Fibroblast of skin of right quadriceps (primary cell): Measurements from ENCODE around the gene METAP2.

Experiments used
- DNase-seq: peaks from one replicate; pipeline ENCODE4 v3.0.0-alpha.2; 2013

Gene METAP2

DNA sequence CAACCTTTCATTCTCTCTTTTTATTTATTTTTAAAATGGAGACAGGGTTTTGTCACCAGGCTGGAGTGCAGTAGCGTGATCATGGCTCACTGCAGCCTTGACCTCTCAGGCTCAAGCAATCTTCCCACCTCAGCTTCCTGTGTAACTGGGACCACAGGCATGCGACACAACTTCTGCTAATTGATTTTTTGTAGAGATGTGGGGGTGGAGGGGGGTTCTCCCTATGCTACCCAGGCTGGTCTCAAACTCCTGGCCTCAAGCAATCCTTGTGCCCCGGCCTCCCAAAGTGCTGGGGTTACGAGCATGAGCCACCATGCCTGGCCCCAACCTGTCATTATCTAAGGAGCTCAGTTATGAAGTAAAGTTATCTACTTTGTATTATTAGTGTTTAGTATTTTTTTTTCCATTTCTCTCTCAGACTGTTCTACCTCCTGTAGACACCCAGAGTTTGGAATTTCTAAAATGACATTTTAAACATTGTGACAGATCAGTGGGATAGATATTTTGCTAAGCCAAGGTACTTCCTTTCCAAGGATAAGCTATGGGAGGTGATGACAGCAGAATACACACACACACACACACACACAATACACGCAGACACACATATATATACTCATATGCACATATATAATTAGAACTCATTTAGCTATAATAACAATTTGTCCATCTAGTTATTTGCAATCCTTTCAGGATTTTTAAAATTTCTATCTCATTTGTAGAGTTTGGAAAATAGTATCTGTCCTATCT is 79.4 kb downstream of the METAP2 start:
- DNase-seq, result no peak

DNA sequence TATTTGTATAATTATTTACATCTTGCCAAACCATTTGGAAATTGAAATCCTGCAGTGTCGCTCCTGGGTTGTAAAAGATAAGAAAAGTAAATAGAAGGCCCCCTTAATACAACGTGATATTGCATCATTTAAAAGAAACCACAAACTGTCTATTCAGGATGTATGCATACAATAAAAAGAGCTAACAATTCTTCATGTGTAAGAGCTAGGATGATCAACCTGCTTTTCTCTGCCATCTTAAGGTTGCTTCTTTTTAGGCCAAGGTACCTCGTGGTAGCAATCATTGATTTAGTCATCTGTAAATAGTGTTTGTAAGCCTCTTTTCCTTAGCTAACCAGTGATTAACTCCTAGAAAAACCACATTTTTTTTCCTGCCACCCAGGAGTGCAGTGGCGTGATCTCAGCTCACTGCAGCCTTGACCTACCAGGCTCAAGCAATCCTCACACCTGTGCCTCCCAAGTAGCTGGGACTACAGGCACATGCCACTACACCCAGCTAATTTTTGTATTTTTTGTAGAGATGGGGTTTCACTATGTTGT is 80.7 kb downstream of the METAP2 start:
- no peak for DNase-seq

DNA sequence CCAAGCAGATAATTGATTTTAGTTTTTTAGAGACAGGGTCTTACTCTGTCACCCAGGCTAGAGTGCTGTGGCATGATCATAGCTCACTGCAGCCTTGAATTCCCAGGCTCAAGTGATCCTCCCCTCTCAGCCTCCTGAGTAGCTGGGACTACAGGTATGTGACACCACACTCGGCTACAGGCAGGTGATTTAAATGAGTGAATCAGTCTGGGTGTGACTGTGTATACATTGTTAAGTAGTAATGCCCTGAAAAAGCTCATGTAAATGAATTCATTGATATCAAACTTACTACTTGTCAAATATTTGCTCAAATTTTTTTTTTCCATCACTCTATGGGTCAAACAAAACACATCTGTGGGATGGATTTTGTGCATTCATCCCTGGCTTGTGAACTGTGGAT is 83.7 kb downstream of the METAP2 start:
- no peak for DNase-seq
